Measurements from ENCODE around the gene ADGRV1. TPM values are rescaled to one million over a fixed set of nuclear protein-coding genes. Genes with fewer than 3 reads are reported as not detected.
A peak's percentile ranks its signal among the peaks of the same experiment; 100 is the strongest.

ADGRV1 gene
- polyA plus RNA-seq, 1 of the 3 experiments (the other 2 are of a cell fraction), result 0.23 TPM

DNA sequence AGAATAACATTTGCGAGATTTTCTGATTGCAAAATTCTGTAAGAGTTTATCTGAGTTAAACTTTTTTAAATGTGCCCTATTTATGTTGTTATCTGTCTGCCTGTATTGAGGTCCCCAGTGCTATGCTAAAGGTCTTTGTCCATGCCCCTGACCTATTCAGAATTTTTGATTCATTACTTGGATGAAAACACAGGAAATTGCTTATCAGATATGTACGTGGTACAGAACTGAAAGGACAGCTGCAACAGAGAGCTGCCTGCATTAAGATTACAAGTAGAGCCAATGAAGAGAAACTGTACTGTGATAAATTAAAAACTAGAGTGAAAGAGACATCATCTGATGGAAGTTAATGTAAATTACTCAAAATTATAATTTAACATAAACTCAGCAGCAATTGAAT, 408.8 kb downstream of the ADGRV1 start:
- POLR2A ChIA-PET, result no interaction called here
- WGBS (ENCODE audit: low lambda C conversion rate), result 22% methylated on average over 2 of the region's 2 CpGs
- Histone ChIP-seq H3K9me3 (no peaks in the 10 kb centered on the region), H3K9me2 (no peaks in the 10 kb centered on the region), H2AFZ (ENCODE audit: low read depth) (no peak overlapping the region), H3K4me3 (ENCODE audit: low read depth in 2 of 2, low read length in 1 of 2) (no peak overlapping the region), H3K79me2 (ENCODE audit: insufficient read depth) (no peaks in the 10 kb centered on the region), H3K27me3 (ENCODE audit: insufficient read depth) (no peaks in the 10 kb centered on the region), H3K27ac (ENCODE audit: low read depth in 2 of 2, low read length in 1 of 2) (peak overlapping the region in 1 of 2 experiments; percentile 99; a peak in 2 of 4 replicates), H3F3A (replicated peaks; ENCODE audit: insufficient read depth) (no peaks in the 10 kb centered on the region), H3K9ac (no peak overlapping the region), H3K4me1 (ENCODE audit: control insufficient read depth in 1 of 2, insufficient read depth in 2 of 2, low read depth in 1 of 2, low read length in 1 of 2) (peaks cover 0 to 11% of the 10 kb centered on the region in 2 experiments; a peak in 2 of 4 replicates), H4K20me1 (ENCODE audit: insufficient read depth) (no peaks in the 10 kb centered on the region), H3K36me3 (replicated peaks in 1 of 2; ENCODE audit: control insufficient read depth in 1 of 2, insufficient read depth in 2 of 2, low read length in 1 of 2) (no peaks in the 10 kb centered on the region), H3K4me2 (no peak overlapping the region)
- CTCF ChIA-PET, result interaction anchor here (1.1 to 2.3 kb wide), 4 partner anchors 8 to 45 kb away, joined by 3 to 11 read pairs (median 5); no protein-coding TSS in a partner anchor
- TF ChIP-seq TEAD4 (IDR thresholded peaks at IDR 0.05; ENCODE audit: borderline replicate concordance, insufficient read depth), result no peak
- peak; percentile 32; the same call in 1 of the 2 replicates for TF ChIP-seq TCF12 (IDR thresholded peaks at IDR 0.05)
- TF ChIP-seq EP300 (IDR thresholded peaks at IDR 0.05; ENCODE audit: borderline replicate concordance in 1 of 2, low read depth in 1 of 2, low read length in 1 of 2), result peak in 1 of 2 experiments; percentile 82; a peak in 1 of 4 replicates
- peak; percentile 49 for TF ChIP-seq CHD2 (IDR thresholded peaks at IDR 0.05; ENCODE audit: low read length, partially characterized antibody)
- TF ChIP-seq, protein P1, sequence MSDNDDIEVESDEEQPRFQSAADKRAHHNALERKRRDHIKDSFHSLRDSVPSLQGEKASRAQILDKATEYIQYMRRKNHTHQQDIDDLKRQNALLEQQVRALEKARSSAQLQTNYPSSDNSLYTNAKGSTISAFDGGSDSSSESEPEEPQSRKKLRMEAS (IDR thresholded peaks at IDR 0.05; ENCODE audit: low read depth), result no peak
- TF ChIP-seq PBX3 (IDR thresholded peaks at IDR 0.05), result peak; percentile 27; the same call in 1 of the 2 replicates
- TF ChIP-seq, protein P2, sequence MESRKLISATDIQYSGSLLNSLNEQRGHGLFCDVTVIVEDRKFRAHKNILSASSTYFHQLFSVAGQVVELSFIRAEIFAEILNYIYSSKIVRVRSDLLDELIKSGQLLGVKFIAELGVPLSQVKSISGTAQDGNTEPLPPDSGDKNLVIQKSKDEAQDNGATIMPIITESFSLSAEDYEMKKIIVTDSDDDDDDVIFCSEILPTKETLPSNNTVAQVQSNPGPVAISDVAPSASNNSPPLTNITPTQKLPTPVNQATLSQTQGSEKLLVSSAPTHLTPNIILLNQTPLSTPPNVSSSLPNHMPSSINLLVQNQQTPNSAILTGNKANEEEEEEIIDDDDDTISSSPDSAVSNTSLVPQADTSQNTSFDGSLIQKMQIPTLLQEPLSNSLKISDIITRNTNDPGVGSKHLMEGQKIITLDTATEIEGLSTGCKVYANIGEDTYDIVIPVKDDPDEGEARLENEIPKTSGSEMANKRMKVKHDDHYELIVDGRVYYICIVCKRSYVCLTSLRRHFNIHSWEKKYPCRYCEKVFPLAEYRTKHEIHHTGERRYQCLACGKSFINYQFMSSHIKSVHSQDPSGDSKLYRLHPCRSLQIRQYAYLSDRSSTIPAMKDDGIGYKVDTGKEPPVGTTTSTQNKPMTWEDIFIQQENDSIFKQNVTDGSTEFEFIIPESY (IDR thresholded peaks at IDR 0.05; ENCODE audit: borderline replicate concordance, low read depth), result no peak
- TF ChIP-seq GATA2 (CRISPR knock-in tag; IDR thresholded peaks at IDR 0.05), result peak; percentile 90
- 0 out of 2 replicates have a peak, but pooled peaks have one; percentile 2 for TF ChIP-seq JUND (IDR thresholded peaks at IDR 0.05)
- peak; percentile 33; the same call in 1 of the 2 replicates for TF ChIP-seq RAD21 (IDR thresholded peaks at IDR 0.05; ENCODE audit: low read length)
- TF ChIP-seq FOXJ3 (CRISPR knock-in tag; IDR thresholded peaks at IDR 0.05), result peak; percentile 61; the same call in 1 of the 2 replicates
- TF ChIP-seq RCOR1 (IDR thresholded peaks at IDR 0.05; ENCODE audit: low read length), result peak; percentile 68; the same call in 1 of the 2 replicates
- peak; percentile 70 for DNase-seq

- POLR2A ChIA-PET, result no interaction called here
- no peak overlapping the region for H3K4me2 ChIP-seq
- peak overlapping the region in 1 of 2 experiments; percentile 99; a peak in 2 of 4 replicates for H3K27ac ChIP-seq (ENCODE audit: low read depth in 2 of 2, low read length in 1 of 2)
- no peaks in the 10 kb centered on the region for H3K9me3 ChIP-seq
- CTCF ChIA-PET, result interaction anchor here (0.7 to 2.3 kb wide), 5 partner anchors 9 to 45 kb away, joined by 3 to 11 read pairs (median 3); no protein-coding TSS in a partner anchor
- H3K79me2 ChIP-seq (ENCODE audit: insufficient read depth), result no peaks in the 10 kb centered on the region
- H3K36me3 ChIP-seq (replicated peaks in 1 of 2; ENCODE audit: control insufficient read depth in 1 of 2, insufficient read depth in 2 of 2, low read length in 1 of 2), result no peaks in the 10 kb centered on the region
- no peaks in the 10 kb centered on the region for H3F3A ChIP-seq (replicated peaks; ENCODE audit: insufficient read depth)
- 46% methylated on average over 4 of the region's 4 CpGs for WGBS (ENCODE audit: low lambda C conversion rate)
- H3K4me1 ChIP-seq (ENCODE audit: control insufficient read depth in 1 of 2, insufficient read depth in 2 of 2, low read depth in 1 of 2, low read length in 1 of 2), result peaks cover 0 to 11% of the 10 kb centered on the region in 2 experiments; a peak in 2 of 4 replicates
- DNase-seq, result no peak
- H3K27me3 ChIP-seq (ENCODE audit: insufficient read depth), result no peaks in the 10 kb centered on the region
- no peak overlapping the region for H3K4me3 ChIP-seq (ENCODE audit: low read depth in 2 of 2, low read length in 1 of 2)
- H4K20me1 ChIP-seq (ENCODE audit: insufficient read depth), result no peaks in the 10 kb centered on the region
- no peak overlapping the region for H3K9ac ChIP-seq
- H2AFZ ChIP-seq (ENCODE audit: low read depth), result no peak overlapping the region
- no peaks in the 10 kb centered on the region for H3K9me2 ChIP-seq
- TF ChIP-seq FOXJ3 (CRISPR knock-in tag; IDR thresholded peaks at IDR 0.05) (no peak), USF2 (IDR thresholded peaks at IDR 0.05; ENCODE audit: borderline replicate concordance, low read depth, low read length) (no peak), GATA2 (CRISPR knock-in tag; IDR thresholded peaks at IDR 0.05) (no peak), MEF2A (IDR thresholded peaks at IDR 0.05; ENCODE audit: borderline replicate concordance, low read depth) (no peak), FOSL2 (IDR thresholded peaks at IDR 0.05; ENCODE audit: borderline replicate concordance, low read depth) (no peak), SIN3A (IDR thresholded peaks at IDR 0.05; ENCODE audit: borderline replicate concordance, low read depth, low read length) (no peak), CHD2 (IDR thresholded peaks at IDR 0.05; ENCODE audit: low read length, partially characterized antibody) (no peak), IRF3 (IDR thresholded peaks at IDR 0.05; ENCODE audit: low read depth, low read length) (no peak), GABPA (IDR thresholded peaks at IDR 0.05; ENCODE audit: low read depth) (no peak), RXRA (IDR thresholded peaks at IDR 0.05; ENCODE audit: borderline replicate concordance, low read depth) (no peak), RCOR1 (IDR thresholded peaks at IDR 0.05; ENCODE audit: low read length) (no peak), PBX3 (IDR thresholded peaks at IDR 0.05) (no peak)
- TF ChIP-seq, protein P1 (IDR thresholded peaks at IDR 0.05; ENCODE audit: low read depth), result no peak
Observed at GRCh38 chr5:90967851-90968250, 409.3 kb downstream of the ADGRV1 start.

All from SK-N-SH (cell line).